Fibroblast of pulmonary artery (primary cell): Measurements from ENCODE around the gene APOBR.

Experiments
- DNase-seq: peaks from one replicate; pipeline ENCODE4 v3.0.0-alpha.2; 2010; ENCODE audit warnings: low read depth
- H3K4me3 ChIP-seq: replicated peaks from 2 replicates; pipeline ENCODE4 v1.5.1; 2011; ENCODE audit warnings: low read depth, mild to moderate bottlenecking, control low read depth, low read length, moderate library complexity
- TF ChIP-seq, protein P1 (sequence below): IDR thresholded peaks from 2 replicates; pipeline ENCODE4 v1.5.1; 2011; ENCODE audit warnings: mild to moderate bottlenecking, control low read depth, low read length, inconsistent platforms; ENCODE audit errors: missing control alignments

The APOBR gene

DNA sequence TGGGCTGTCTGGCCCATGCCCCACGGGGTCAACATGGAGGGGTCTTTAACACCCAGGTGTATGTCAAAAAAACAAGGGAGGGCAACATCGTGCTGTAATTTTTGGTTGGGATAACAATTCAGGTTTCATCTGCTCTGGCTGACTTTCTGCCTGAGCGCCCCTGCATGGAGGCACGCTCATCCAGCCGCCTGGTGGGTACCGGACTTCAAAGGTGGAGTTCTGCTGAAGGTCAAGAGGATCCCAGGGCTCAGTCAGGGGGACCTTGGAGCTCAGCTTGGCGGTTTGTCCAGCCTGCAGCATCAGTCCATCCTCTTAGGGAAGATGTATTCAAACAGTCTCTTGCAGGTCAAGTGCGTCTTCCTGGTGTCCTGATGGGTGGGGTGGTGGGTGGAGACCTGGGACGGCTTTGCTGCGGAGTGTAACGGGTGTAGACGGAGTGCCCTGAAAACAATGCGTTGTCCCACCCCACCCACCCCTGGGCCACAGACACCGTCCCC, 53.9 kb downstream of the APOBR start:
- DNase-seq = no peak
- TF ChIP-seq, protein P1, sequence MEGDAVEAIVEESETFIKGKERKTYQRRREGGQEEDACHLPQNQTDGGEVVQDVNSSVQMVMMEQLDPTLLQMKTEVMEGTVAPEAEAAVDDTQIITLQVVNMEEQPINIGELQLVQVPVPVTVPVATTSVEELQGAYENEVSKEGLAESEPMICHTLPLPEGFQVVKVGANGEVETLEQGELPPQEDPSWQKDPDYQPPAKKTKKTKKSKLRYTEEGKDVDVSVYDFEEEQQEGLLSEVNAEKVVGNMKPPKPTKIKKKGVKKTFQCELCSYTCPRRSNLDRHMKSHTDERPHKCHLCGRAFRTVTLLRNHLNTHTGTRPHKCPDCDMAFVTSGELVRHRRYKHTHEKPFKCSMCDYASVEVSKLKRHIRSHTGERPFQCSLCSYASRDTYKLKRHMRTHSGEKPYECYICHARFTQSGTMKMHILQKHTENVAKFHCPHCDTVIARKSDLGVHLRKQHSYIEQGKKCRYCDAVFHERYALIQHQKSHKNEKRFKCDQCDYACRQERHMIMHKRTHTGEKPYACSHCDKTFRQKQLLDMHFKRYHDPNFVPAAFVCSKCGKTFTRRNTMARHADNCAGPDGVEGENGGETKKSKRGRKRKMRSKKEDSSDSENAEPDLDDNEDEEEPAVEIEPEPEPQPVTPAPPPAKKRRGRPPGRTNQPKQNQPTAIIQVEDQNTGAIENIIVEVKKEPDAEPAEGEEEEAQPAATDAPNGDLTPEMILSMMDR = no peak
- H3K4me3 ChIP-seq = no peak overlapping the region
